Measurements from ENCODE around the gene EHD4.
A peak's percentile ranks its signal among the peaks of the same experiment; 100 is the strongest.

EHD4 gene

GRCh38 chr15:41895957-41896356 lies 76.4 kb downstream of the EHD4 start:
- Histone ChIP-seq H3K79me2 (no peaks in the 10 kb centered on the region), H3K27me3 (ENCODE audit: control insufficient read depth, insufficient read depth, low read length) (no peaks in the 10 kb centered on the region), H3K9ac (no peak overlapping the region), H3K4me1 (no peaks in the 10 kb centered on the region), H2AFZ (no peak overlapping the region), H3K4me2 (ENCODE audit: low read length) (no peak overlapping the region), H3K9me3 (ENCODE audit: control insufficient read depth, low read length) (no peaks in the 10 kb centered on the region), H3K4me3 (ENCODE audit: low read depth, low read length) (no peak overlapping the region), H3K27ac (no peak overlapping the region), H3K36me3 (ENCODE audit: control insufficient read depth, insufficient read depth, low read length) (no peaks in the 10 kb centered on the region)
- TF ChIP-seq CTCF (IDR thresholded peaks at IDR 0.05), result no peak

- no peak overlapping the region for H3K9ac ChIP-seq
- no peak overlapping the region for H3K4me3 ChIP-seq (ENCODE audit: low read depth, low read length)
- no peaks in the 10 kb centered on the region for H3K36me3 ChIP-seq (ENCODE audit: control insufficient read depth, insufficient read depth, low read length)
- H3K4me1 ChIP-seq, result no peaks in the 10 kb centered on the region
- H3K27me3 ChIP-seq (ENCODE audit: control insufficient read depth, insufficient read depth, low read length), result no peaks in the 10 kb centered on the region
- no peak overlapping the region for H3K4me2 ChIP-seq (ENCODE audit: low read length)
- no peaks in the 10 kb centered on the region for H3K79me2 ChIP-seq
- no peak for TF ChIP-seq CTCF (IDR thresholded peaks at IDR 0.05)
- H2AFZ ChIP-seq, result no peak overlapping the region
- H3K27ac ChIP-seq, result no peak overlapping the region
- H3K9me3 ChIP-seq (ENCODE audit: control insufficient read depth, low read length), result no peaks in the 10 kb centered on the region
These were observed 76.9 kb downstream of the EHD4 start for GRCh38 chr15:41895491-41895890.

- no peaks in the 10 kb centered on the region for H3K27me3 ChIP-seq (ENCODE audit: control insufficient read depth, insufficient read depth, low read length)
- H3K36me3 ChIP-seq (ENCODE audit: control insufficient read depth, insufficient read depth, low read length), result no peaks in the 10 kb centered on the region
- no peak overlapping the region for H2AFZ ChIP-seq
- H3K4me2 ChIP-seq (ENCODE audit: low read length), result peak overlapping the region; percentile 22
- H3K9ac ChIP-seq, result no peak overlapping the region
- no peaks in the 10 kb centered on the region for H3K9me3 ChIP-seq (ENCODE audit: control insufficient read depth, low read length)
- TF ChIP-seq CTCF (IDR thresholded peaks at IDR 0.05), result no peak
- no peaks in the 10 kb centered on the region for H3K79me2 ChIP-seq
- no peak overlapping the region for H3K27ac ChIP-seq
- H3K4me3 ChIP-seq (ENCODE audit: low read depth, low read length), result no peak overlapping the region
- H3K4me1 ChIP-seq, result no peaks in the 10 kb centered on the region
These were observed 77.4 kb downstream of the EHD4 start for GRCh38 chr15:41894791-41895463.

GRCh38 chr15:41894251-41894790 lies 78.0 kb downstream of the EHD4 start:
- peak overlapping the region; percentile 22 for H3K4me2 ChIP-seq (ENCODE audit: low read length)
- H3K4me3 ChIP-seq (ENCODE audit: low read depth, low read length), result no peak overlapping the region
- H2AFZ ChIP-seq, result no peak overlapping the region
- no peak overlapping the region for H3K9ac ChIP-seq
- H3K36me3 ChIP-seq (ENCODE audit: control insufficient read depth, insufficient read depth, low read length), result no peaks in the 10 kb centered on the region
- H3K27ac ChIP-seq, result no peak overlapping the region
- H3K27me3 ChIP-seq (ENCODE audit: control insufficient read depth, insufficient read depth, low read length), result no peaks in the 10 kb centered on the region
- no peaks in the 10 kb centered on the region for H3K79me2 ChIP-seq
- H3K9me3 ChIP-seq (ENCODE audit: control insufficient read depth, low read length), result no peaks in the 10 kb centered on the region
- no peak for TF ChIP-seq CTCF (IDR thresholded peaks at IDR 0.05)
- H3K4me1 ChIP-seq, result no peaks in the 10 kb centered on the region
